Ishikawa (cell line): Measurements from ENCODE around the gene GANAB.

Experiments
- CEBPB ChIP-seq: IDR thresholded peaks from 2 replicates; pipeline ENCODE4 v1.6.1; 2012
- CREB1 ChIP-seq: IDR thresholded peaks from 2 replicates; pipeline ENCODE4 v1.6.1; 2012; ENCODE audit warnings: low read depth
- EGR1 ChIP-seq: IDR thresholded peaks from 2 replicates; pipeline ENCODE4 v1.6.1; 2012
- EP300 ChIP-seq: IDR thresholded peaks from 2 replicates; pipeline ENCODE4 v1.6.1; 2012; ENCODE audit warnings: borderline replicate concordance
- FOXM1 ChIP-seq: IDR thresholded peaks from 2 replicates; pipeline ENCODE4 v1.6.1; 2012; ENCODE audit warnings: low read depth, borderline replicate concordance
- MAX ChIP-seq: IDR thresholded peaks from 2 replicates; pipeline ENCODE4 v1.6.1; 2012
- NFIC ChIP-seq: IDR thresholded peaks from 2 replicates; pipeline ENCODE4 v1.6.1; 2012
- RAD21 ChIP-seq: IDR thresholded peaks from 2 replicates; pipeline ENCODE4 v1.6.1; 2012; ENCODE audit warnings: low read depth
- REST ChIP-seq: IDR thresholded peaks from 2 replicates; pipeline ENCODE4 v1.6.1; 2012; ENCODE audit warnings: low read depth, mild to moderate bottlenecking
- TAF1 ChIP-seq: IDR thresholded peaks from 2 replicates; pipeline ENCODE4 v1.6.1; 2012; ENCODE audit warnings: low read depth, mild to moderate bottlenecking
- TCF12 ChIP-seq: IDR thresholded peaks from 2 replicates; pipeline ENCODE4 v1.6.1; 2012; ENCODE audit warnings: low read depth
- TEAD4 ChIP-seq: IDR thresholded peaks from 2 replicates; pipeline ENCODE4 v1.6.1; 2012
- USF1 ChIP-seq: IDR thresholded peaks from 2 replicates; pipeline ENCODE4 v1.6.1; 2012
- YY1 ChIP-seq: IDR thresholded peaks from 2 replicates; pipeline ENCODE4 v1.6.1; 2012; ENCODE audit warnings: low read depth
- ZBTB7A ChIP-seq: IDR thresholded peaks from 2 replicates; pipeline ENCODE4 v1.6.1; 2012; ENCODE audit warnings: low read depth

Gene GANAB

DNA sequence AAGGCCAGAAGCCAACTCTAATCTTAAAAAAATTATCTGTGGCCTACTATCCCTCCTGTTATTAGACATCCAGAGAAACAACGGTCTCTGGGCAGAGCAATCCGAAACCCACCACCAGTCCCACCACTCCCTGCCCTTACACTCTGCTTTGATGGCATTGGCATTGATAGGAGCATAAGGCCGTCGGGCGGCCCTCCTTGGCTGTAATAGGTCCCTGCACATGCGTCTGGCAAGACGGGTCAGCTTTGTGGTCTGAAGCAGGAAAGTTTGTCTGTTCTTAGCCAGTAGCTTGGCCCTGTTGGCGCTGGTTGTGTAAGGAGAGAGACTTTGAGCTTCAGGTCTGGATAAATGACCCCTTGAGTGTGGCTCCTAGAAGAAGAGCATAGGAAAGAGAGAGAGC is 51.3 kb downstream of the GANAB start:
- TF ChIP-seq CREB1 (no peak), NFIC (no peak), MAX (no peak), REST (no peak), ZBTB7A (no peak), RAD21 (no peak), TEAD4 (no peak)

DNA sequence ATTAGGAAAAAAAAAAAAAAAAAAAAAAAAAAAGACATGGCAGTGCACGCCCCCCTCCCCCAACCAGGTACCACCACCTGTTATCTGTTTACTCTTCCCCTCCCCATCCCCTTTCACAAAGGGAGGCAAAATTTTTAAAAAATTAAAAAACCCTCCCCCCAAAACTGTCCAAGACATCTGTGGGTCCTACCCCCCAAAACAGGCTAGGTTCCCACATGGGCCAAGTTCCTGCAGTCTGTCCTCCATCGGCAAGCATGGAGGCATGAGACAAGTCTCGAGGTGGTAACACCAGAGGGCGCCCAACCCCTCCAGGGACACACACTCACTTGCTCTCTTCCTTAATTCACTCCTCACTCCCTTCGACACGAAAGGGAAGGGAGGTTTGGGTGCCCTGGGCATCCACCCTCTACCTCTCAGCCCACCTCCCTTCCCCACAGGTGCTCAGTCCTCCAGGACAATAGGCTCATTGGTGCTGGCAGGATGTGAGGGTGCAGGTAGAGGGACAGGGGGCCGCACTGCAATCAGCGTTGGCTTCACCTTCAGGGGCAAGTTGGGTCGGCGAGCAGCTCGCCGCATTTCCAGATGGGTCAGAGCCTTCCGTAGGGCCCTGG is 52.9 kb downstream of the GANAB start:
- peak; percentile 38; the same call in 1 of the 2 replicates for TF ChIP-seq MAX
- no peak for TF ChIP-seq FOXM1
- TF ChIP-seq CREB1: no peak
- TF ChIP-seq RAD21: peak; percentile 50
- no peak for TF ChIP-seq CEBPB
- no peak for TF ChIP-seq REST
- no peak for TF ChIP-seq ZBTB7A
- no peak for TF ChIP-seq YY1
- TF ChIP-seq USF1: no peak
- no peak for TF ChIP-seq TAF1
- no peak for TF ChIP-seq TEAD4

DNA sequence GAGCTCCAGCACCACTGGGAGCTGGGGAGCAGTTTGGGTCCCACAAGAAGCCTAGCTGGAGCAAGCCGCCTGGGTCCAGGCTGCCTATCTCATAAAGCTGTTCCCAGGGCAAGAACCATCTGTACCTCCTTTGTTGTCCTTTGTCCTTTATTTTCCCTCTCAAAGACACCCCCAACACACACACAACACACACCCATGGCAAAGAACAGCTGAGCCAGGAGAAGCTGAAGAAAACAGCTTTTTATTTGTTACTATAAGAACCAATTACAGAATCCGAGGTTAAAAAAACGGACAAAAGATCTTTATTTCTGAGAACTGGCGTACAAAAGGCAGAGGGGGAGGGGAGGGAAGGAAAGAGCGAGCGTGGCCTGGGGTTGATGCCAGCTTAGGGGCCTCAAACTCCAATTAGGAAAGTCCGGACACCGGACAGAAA is 53.4 kb downstream of the GANAB start:
- TF ChIP-seq CEBPB: no peak
- TF ChIP-seq CREB1: no peak
- no peak for TF ChIP-seq FOXM1
- no peak for TF ChIP-seq MAX
- TF ChIP-seq EGR1: no peak
- no peak for TF ChIP-seq TCF12

DNA sequence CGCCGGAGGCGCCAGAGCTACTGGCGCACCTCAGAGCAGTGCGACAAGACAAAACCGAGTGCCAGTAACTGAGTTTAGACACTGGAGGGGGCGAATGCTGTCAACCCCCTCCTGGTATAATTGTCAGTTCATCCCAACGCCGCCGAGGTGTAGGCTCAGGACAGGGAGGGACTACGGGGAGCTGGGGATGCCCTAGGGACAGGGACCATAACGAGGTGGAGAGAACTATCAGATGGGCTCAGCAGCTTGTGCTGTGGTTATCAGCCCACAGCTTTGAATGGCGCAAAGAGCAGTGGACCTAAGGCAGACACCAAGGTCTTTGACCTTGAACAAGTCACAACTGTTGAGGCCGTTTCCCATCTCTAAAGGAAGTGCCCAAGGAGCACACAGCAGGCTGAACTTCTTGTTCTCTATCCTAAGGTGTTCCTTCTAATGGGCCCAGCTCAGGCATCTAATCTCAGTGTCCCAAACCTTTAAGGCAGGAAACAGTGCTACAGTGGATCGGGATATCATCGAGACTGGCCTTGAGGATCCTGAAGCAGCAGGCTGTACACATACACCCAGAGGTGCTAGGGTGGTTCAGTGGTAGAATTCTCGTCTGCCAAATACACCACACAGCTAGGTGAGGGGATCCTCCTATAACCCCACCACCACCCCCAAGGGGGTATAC is 54.1 kb downstream of the GANAB start:
- no peak for TF ChIP-seq USF1
- TF ChIP-seq TAF1: no peak
- no peak for TF ChIP-seq REST
- TF ChIP-seq YY1: no peak
- TF ChIP-seq ZBTB7A: no peak
- no peak for TF ChIP-seq EGR1
- TF ChIP-seq CEBPB: no peak
- no peak for TF ChIP-seq RAD21
- TF ChIP-seq EP300: no peak
- TF ChIP-seq TCF12: no peak
- TF ChIP-seq CREB1: no peak
- no peak for TF ChIP-seq FOXM1
- no peak for TF ChIP-seq TEAD4
- TF ChIP-seq NFIC: no peak
- TF ChIP-seq MAX: no peak
